Gastroesophageal sphincter (tissue), 3 donors: ENCODE results near the gene COQ4.

Experiments used
- CTCF ChIP-seq, 4 experiments: fragments of 200-600 bp in 2 of 4; fragments of 450-650 bp in 2 of 4; sonication (generic) in 1 of 4; IDR thresholded peaks; one replicate each; pipeline ENCODE4 v1.5.1; 2017 to 2019; ENCODE audit warnings: antibody characterized with exemption in 4 of 4, mild to moderate bottlenecking in 2 of 4, moderate library complexity in 2 of 4
- EP300 ChIP-seq: sonication (generic); formaldehyde crosslinking; IDR thresholded peaks from one replicate; pipeline ENCODE4 v1.6.1; 2017; ENCODE audit warnings: antibody characterized with exemption, mild to moderate bottlenecking
- POLR2A ChIP-seq, 2 donors: fragments of 450-650 bp; IDR thresholded peaks; one replicate each; pipeline ENCODE4 v1.6.1; 2017; ENCODE audit warnings: antibody characterized with exemption in 2 of 2, mild to moderate bottlenecking in 2 of 2, moderate library complexity in 1 of 2
- POLR2AphosphoS5 ChIP-seq: sonication (generic); formaldehyde crosslinking; IDR thresholded peaks from one replicate; pipeline ENCODE4 v1.6.1; 2017; ENCODE audit warnings: antibody characterized with exemption

- TF ChIP-seq CTCF (IDR thresholded peaks at IDR 0.05): no peak
- TF ChIP-seq POLR2AphosphoS5: no peak
- no peak for TF ChIP-seq POLR2A (IDR thresholded peaks at IDR 0.05)
- TF ChIP-seq EP300: no peak
These were observed 51.6 kb downstream of the COQ4 start for GRCh38 chr9:128374221-128374675.
